ENCODE data around the gene ZNF555. TPM values are rescaled to one million over a fixed set of nuclear protein-coding genes. Genes with fewer than 3 reads are reported as not detected.
"Not testable (repeated sequence)": the region's sequence is repeated elsewhere in the genome, so short reads cannot be mapped to it uniquely, and the experiment has no call there.

The ZNF555 gene
- polyA plus RNA-seq, 2 of the 4 experiments (the other 2 are of a cell fraction): 1.7 to 2.3 TPM

- Histone ChIP-seq H3K4me1 (no peaks in the 10 kb centered on the region; the same call in 2 of the 3 replicates), H3K27ac (no peak overlapping the region), H3K9me3 (no peaks in the 10 kb centered on the region), H3K4me2 (no peak overlapping the region), H3K4me3 (no peak overlapping the region)
- CTCF ChIA-PET: no interaction called here
- ATAC-seq: no peak
- DNase-seq (ENCODE audit: low read depth in 1 of 2, low spot score in 1 of 2): no peak
- POLR2A ChIA-PET: no interaction called here
- FAIRE-seq: no peak
- TF ChIP-seq HES2 (IDR thresholded peaks at IDR 0.05) (no peak), PHF8 (IDR thresholded peaks at IDR 0.05; ENCODE audit: borderline replicate concordance, low read depth) (no peak), HOXA7 (CRISPR knock-in tag; IDR thresholded peaks at IDR 0.05) (no peak), JUNB (IDR thresholded peaks at IDR 0.05) (no peak), HOXB13 (CRISPR knock-in tag; IDR thresholded peaks at IDR 0.05; ENCODE audit: low read depth) (no peak), KDM1A (IDR thresholded peaks at IDR 0.05; ENCODE audit: low read depth) (no peak), RCOR1 (IDR thresholded peaks at IDR 0.05; ENCODE audit: low read depth, low read length) (no peak), CHD2 (IDR thresholded peaks at IDR 0.05; ENCODE audit: low read length, partially characterized antibody) (no peak), POLR2A (IDR thresholded peaks at IDR 0.05; ENCODE audit: low read length) (no peak), PBX3 (IDR thresholded peaks at IDR 0.05) (no peak)
- 96% methylated on average over 16 of the region's 16 CpGs for WGBS (ENCODE audit: missing lambda C conversion rate)
Observed at GRCh38 chr19:2816641-2817040, 24.6 kb upstream of the ZNF555 start.

GRCh38 chr19:2817237-2817829 lies 23.9 kb upstream of the ZNF555 start:
- POLR2A ChIA-PET; DNase-seq (ENCODE audit: low read depth in 1 of 2, low spot score in 1 of 2); H3K4me3 ChIP-seq; H3K4me2 ChIP-seq; FAIRE-seq; H3K4me1 ChIP-seq; ATAC-seq; CTCF ChIA-PET; H3K9me3 ChIP-seq; H3K27ac ChIP-seq: not testable (repeated sequence)
- 90% methylated on average over 21 of the region's 22 CpGs for WGBS (ENCODE audit: missing lambda C conversion rate)

GRCh38 chr19:2819540-2820111 lies 21.6 kb upstream of the ZNF555 start, which contains the start of gene ZNF554:
TSS of gene ZNF554 (plus strand) at chr19:2819868. CDS start at chr19:2820072, 204 bp downstream.
- Histone ChIP-seq H3K9me3 (no peaks in the 10 kb centered on the region), H3K27ac (peak within 1 kb of the TSS; percentile 78 to 95), H3K4me2 (peak within 1 kb of the TSS; percentile 86), H3K4me1 (no peaks in the 10 kb centered on the region; the same call in 2 of the 3 replicates), H3K4me3 (peak within 1 kb of the TSS; percentile 92)
- FAIRE-seq (no peak), DNase-seq (ENCODE audit: low read depth in 1 of 2, low spot score in 1 of 2) (peak; percentile 80 to 95), ATAC-seq (peak; percentile 95 to 96)
- POLR2A ChIA-PET: no interaction called here
- 2% methylated on average over 7 of the region's 64 CpGs for WGBS (ENCODE audit: missing lambda C conversion rate)
- CTCF ChIA-PET: interaction anchor here (1.0 to 1.7 kb wide), 6 partner anchors 9 to 107 kb away, joined by 3 to 7 read pairs (median 5); partner anchors contain the start of gene THOP1
- TF ChIP-seq HOXB5 (CRISPR knock-in tag; IDR thresholded peaks at IDR 0.05): no peak
- no peak for TF ChIP-seq RNF2 (IDR thresholded peaks at IDR 0.05; ENCODE audit: borderline replicate concordance, low read depth)
- TF ChIP-seq MYC (IDR thresholded peaks at IDR 0.05; ENCODE audit: borderline replicate concordance, low read length): peak; percentile 85
- TF ChIP-seq ZSCAN20 (CRISPR knock-in tag; IDR thresholded peaks at IDR 0.05): no peak
- TF ChIP-seq POLR2AphosphoS2 (conservative IDR thresholded peaks at IDR 0.05; ENCODE audit: low read length): no peak
- 0 out of 3 replicates have a peak, but pooled peaks have one; percentile 45 for TF ChIP-seq BCL3 (IDR thresholded peaks at IDR 0.05)
- TF ChIP-seq RFX5 (IDR thresholded peaks at IDR 0.05): peak; percentile 47; the same call in 1 of the 2 replicates
- peak; percentile 66 for TF ChIP-seq MAX (IDR thresholded peaks at IDR 0.05)
- peak; percentile 43 for TF ChIP-seq POLR2A (IDR thresholded peaks at IDR 0.05; ENCODE audit: low read length)
- TF ChIP-seq EP300 (IDR thresholded peaks at IDR 0.05): no peak
- TF ChIP-seq JUNB (IDR thresholded peaks at IDR 0.05): no peak
- no peak for TF ChIP-seq HMGXB4 (CRISPR knock-in tag; IDR thresholded peaks at IDR 0.05; ENCODE audit: borderline replicate concordance)
- TF ChIP-seq CEBPB (IDR thresholded peaks at IDR 0.05): no peak
- no peak for TF ChIP-seq CHD4 (IDR thresholded peaks at IDR 0.05; ENCODE audit: borderline replicate concordance)
- TF ChIP-seq ZC3H11A (IDR thresholded peaks at IDR 0.05): no peak
- no peak for TF ChIP-seq CHD2 (IDR thresholded peaks at IDR 0.05; ENCODE audit: low read length, partially characterized antibody)
- TF ChIP-seq NFE2L2 (conservative IDR thresholded peaks at IDR 0.05; ENCODE audit: low read length): no peak
- TF ChIP-seq EHMT2 (IDR thresholded peaks at IDR 0.05; ENCODE audit: low read depth): no peak
- TF ChIP-seq HOXA7 (CRISPR knock-in tag; IDR thresholded peaks at IDR 0.05): no peak
- no peak for TF ChIP-seq KDM5A (IDR thresholded peaks at IDR 0.05)
- peak; percentile 32 to 62; a peak in 3 of 5 replicates for TF ChIP-seq JUN (IDR thresholded peaks at IDR 0.05)
- TF ChIP-seq CBX8 (IDR thresholded peaks at IDR 0.05): no peak
- TF ChIP-seq ZNF302 (CRISPR knock-in tag; IDR thresholded peaks at IDR 0.05): no peak
- TF ChIP-seq HES2 (IDR thresholded peaks at IDR 0.05): no peak
- TF ChIP-seq TP53 (CRISPR knock-in tag; IDR thresholded peaks at IDR 0.05): no peak

All from A549 (cell line).